GM12878 (cell line): ENCODE measurements around the gene TSPAN16. TPM values are rescaled to one million over a fixed set of nuclear protein-coding genes. Genes with fewer than 3 reads are reported as not detected.

ENCODE experiments used
- ATAC-seq: fragments of 200-7000 bp; cut with Tn5 transposase; 3 replicates; pipeline ENCODE4 v1.9.1; 2020; ENCODE audit warnings: mild to moderate bottlenecking, moderate library complexity
- BruUV-seq: library from RNA; stranded (reverse); fragments of 400-500 nt; replicated peaks from 2 replicates; lab custom pipeline; 2021; lab: Mats Ljungman, UMichigan
- CTCF ChIA-PET: fragments of 300-600 bp; sonication (Branson Sonifier 250); formaldehyde crosslinking; extraction: SDS; loops from one replicate; lab custom pipeline; 2021; ENCODE audit warnings: inconsistent platforms; lab: Yijun Ruan, JAX
- POLR2A ChIA-PET: fragments of 350-600 bp; formaldehyde crosslinking; extraction: SDS; loops from one replicate; lab custom pipeline; 2021; ENCODE audit warnings: inconsistent platforms; lab: Charles Lee
- RAD21 ChIA-PET: fragments of 300-600 bp; sonication (Branson Sonifier 250); formaldehyde crosslinking; loops from one replicate; lab custom pipeline; 2023; ENCODE audit warnings: antibody characterized with exemption; ENCODE audit not compliant: unreplicated experiment; lab: Charles Lee
- SMC1A ChIA-PET: fragments of 300-600 bp; sonication (Branson Sonifier 250); formaldehyde crosslinking; loops from one replicate; lab custom pipeline; 2023; ENCODE audit not compliant: unreplicated experiment, uncharacterized antibody; lab: Charles Lee
- DNase-seq: peaks from one replicate; pipeline ENCODE4 v3.0.0-alpha.2; 2011; ENCODE audit warnings: low read depth, low spot score
- FAIRE-seq: peaks from 3 replicates; lab custom pipeline; 2011; peaks lifted over from hg19 to GRCh38; lab: Jason Lieb, UNC
- H2AFZ ChIP-seq: 2 replicates; pipeline ENCODE4 v1.6.0; 2011; ENCODE audit warnings: low read depth, low read length, control low read depth; ENCODE audit not compliant: control insufficient read depth
- H3K27ac ChIP-seq: 2 replicates; pipeline ENCODE4 v1.5.1; 2011; ENCODE audit warnings: control low read depth; ENCODE audit not compliant: control insufficient read depth, insufficient read depth
- H3K27me3 ChIP-seq, 2 experiments: replicated peaks in 1 of 2; 2 replicates each; pipeline versions ENCODE4 v1.6.0 to v1.6.1; 2011; ENCODE audit warnings: low read length in 1 of 2; ENCODE audit not compliant: control insufficient read depth in 2 of 2, insufficient read depth in 2 of 2
- H3K36me3 ChIP-seq, 2 experiments: 2 replicates each; pipeline ENCODE4 v1.5.1; 2011; ENCODE audit warnings: low read length in 1 of 2; ENCODE audit not compliant: control insufficient read depth in 2 of 2, insufficient read depth in 2 of 2
- H3K4me1 ChIP-seq: 2 replicates; pipeline ENCODE4 v1.6.1; 2011; ENCODE audit warnings: mild to moderate bottlenecking, low read length, moderate library complexity, mixed read lengths; ENCODE audit not compliant: control insufficient read depth, insufficient read depth
- H3K4me2 ChIP-seq: 2 replicates; pipeline ENCODE4 v1.6.0; 2011; ENCODE audit warnings: control low read depth; ENCODE audit not compliant: control insufficient read depth, insufficient read depth
- H3K4me3 ChIP-seq: fragments of 200-600 bp; sonication (generic); 2 replicates; pipeline ENCODE4 v1.5.1; 2016
- H3K79me2 ChIP-seq: 2 replicates; pipeline ENCODE4 v1.6.0; 2011; ENCODE audit warnings: low read length; ENCODE audit not compliant: control insufficient read depth, insufficient read depth
- H3K9ac ChIP-seq: 2 replicates; pipeline ENCODE4 v1.8.0; 2011; ENCODE audit warnings: low read length, control low read depth, mixed read lengths; ENCODE audit not compliant: control insufficient read depth, insufficient read depth
- H3K9me3 ChIP-seq: replicated peaks from 3 replicates; pipeline ENCODE4 v1.5.1; 2011; ENCODE audit warnings: mild to moderate bottlenecking, low read length; ENCODE audit not compliant: control insufficient read depth, insufficient read depth
- H4K20me1 ChIP-seq: 2 replicates; pipeline ENCODE4 v1.6.0; 2011; ENCODE audit not compliant: control insufficient read depth, insufficient read depth
- ESRRA ChIP-seq: IDR thresholded peaks from 2 replicates; pipeline ENCODE4 v1.6.1; 2012; ENCODE audit warnings: mild to moderate bottlenecking, low read length, improper control_type of control experiment
- FOXK2 ChIP-seq: fragments of 450-650 bp; IDR thresholded peaks from 2 replicates; pipeline ENCODE4 v1.6.1; 2017; ENCODE audit warnings: mild to moderate bottlenecking, moderate library complexity
- POLR2AphosphoS5 ChIP-seq: IDR thresholded peaks from 2 replicates; pipeline ENCODE4 v1.6.1; 2011; ENCODE audit warnings: mild to moderate bottlenecking, low read length, inconsistent platforms
- RCOR1 ChIP-seq: conservative IDR thresholded peaks from 2 replicates; pipeline ENCODE4 v1.6.1; 2012; ENCODE audit warnings: low read depth, low read length, improper control_type of control experiment
- SIX5 ChIP-seq: IDR thresholded peaks from 2 replicates; pipeline ENCODE4 v1.6.1; 2011; ENCODE audit warnings: mild to moderate bottlenecking, low read depth, low read length, moderate library complexity; ENCODE audit not compliant: severe bottlenecking
- SRF ChIP-seq, 2 experiments: IDR thresholded peaks; 2 replicates each; pipeline ENCODE4 v1.6.1; 2011; ENCODE audit warnings: low read depth in 2 of 2, low read length in 2 of 2, mild to moderate bottlenecking in 1 of 2, moderate library complexity in 1 of 2
- WGBS: methylation state at CpG from one replicate; pipeline ENCODE4 v1.1.6; 2016; ENCODE audit warnings: low lambda C conversion rate; ENCODE audit not compliant: insufficient replicate concordance, insufficient coverage; ENCODE audit errors: missing lambda C conversion rate; 5-methylcytosine and 5-hydroxymethylcytosine counted together
- in situ Hi-C: fragments of 300-500 bp; cut with MboI; formaldehyde crosslinking; loops from 9 replicates; pipeline ENCODE4 v1.14.3; 2018; ENCODE audit warnings: mixed read lengths
- intact Hi-C: fragments of 100-400 bp; cut with micrococcal nuclease; formaldehyde crosslinking; loops from one replicate; pipeline ENCODE4 v1.14.2; 2022; ENCODE audit not compliant: unreplicated experiment
- polyA plus RNA-seq, 11 experiments: library from polyadenylated mRNA; depleted of rRNA in 4 of 11; unstranded in 6 of 11; stranded (reverse) in 5 of 11; fragments of >200 nt; fragmentation: Nextera tagmentation in 4 of 11; fragmentation: Illumina TruSeq in 1 of 11; extraction: Ambion mirVana in 4 of 11; extraction: Trizol in 1 of 11; gene quantifications; 1 replicate in 1 of 11; 2 replicates in 10 of 11; pipeline versions ENCODE4 v1.2.1 to v1.2.3, GENCODE V29; 2011 to 2016; ENCODE audit warnings: inconsistent platforms in 2 of 11, missing spikeins in 2 of 11, low read depth in 1 of 11
- total RNA-seq, 4 experiments: library from RNA; depleted of rRNA in 3 of 4; stranded (reverse); fragments of >200 nt in 3 of 4; fragmentation: Illumina TruSeq in 1 of 4; extraction: Trizol in 1 of 4; gene quantifications; 2 replicates each; pipeline versions ENCODE4 v1.2.1 to v1.2.3, GENCODE V29; 2013 to 2021
- TF ChIP-seq, protein P1 (sequence below): IDR thresholded peaks from 2 replicates; pipeline ENCODE4 v1.6.1; 2012; ENCODE audit warnings: low read depth, low read length, improper control_type of control experiment

Gene TSPAN16
- total and polyA plus RNA-seq, 10 of the 15 experiments (the other 5 are each of a cell fraction or from before 2014, with no cell fraction given): not detected

DNA sequence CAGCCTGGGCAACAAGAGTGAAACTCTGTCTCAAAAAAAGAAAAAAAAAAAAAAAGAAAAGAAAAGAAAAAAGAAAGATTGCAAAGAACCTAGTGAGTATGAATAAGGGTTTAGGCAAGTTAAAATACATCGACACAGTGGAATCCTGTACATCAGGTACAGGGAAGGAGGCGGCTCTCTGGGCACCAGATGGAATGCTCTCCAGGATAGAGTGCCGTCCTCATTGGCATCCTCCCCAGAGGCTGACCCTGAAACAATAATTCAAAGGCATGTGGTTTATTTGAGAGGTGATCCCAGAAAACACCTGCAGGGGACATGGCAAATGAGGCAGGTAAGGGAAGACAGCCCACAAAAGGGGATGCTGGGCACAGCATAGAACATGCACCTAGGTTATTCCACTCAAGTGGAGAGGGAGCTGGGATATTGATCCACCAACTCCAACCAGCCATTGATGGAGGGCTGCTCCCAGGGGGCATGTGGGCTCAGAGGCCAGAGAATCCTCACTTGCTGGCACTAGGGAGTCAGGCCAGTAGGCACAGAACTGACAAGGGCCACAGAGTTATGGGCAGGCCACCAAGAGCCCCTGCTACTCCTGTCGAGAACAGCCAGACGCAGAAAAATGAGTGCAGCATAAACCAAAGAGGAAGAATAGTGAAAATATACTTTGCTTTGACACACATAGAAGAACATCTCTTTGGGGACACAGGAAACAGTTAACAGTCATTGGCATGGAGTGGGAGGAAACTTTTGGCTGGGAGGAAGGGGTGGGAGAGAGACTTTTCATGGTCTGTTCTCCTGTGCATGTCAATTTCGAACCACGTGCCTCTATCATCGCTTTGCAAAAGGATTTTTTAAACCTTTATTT is 4.2 kb downstream of the TSPAN16 start:
- no TSS peak for BruUV-seq
- ChIA-PET POLR2A (no interaction called here), CTCF (no interaction called here), RAD21 (no interaction called here), SMC1A (no interaction called here)
- intact Hi-C loops (no loop called here), in situ Hi-C loops (loop anchor here (10.0 kb wide), 1 partner anchor 175 kb away; no protein-coding TSS in a partner anchor)
- DNase-seq (no peak), FAIRE-seq (no peak), ATAC-seq (no peak)
- no peaks in the 10 kb centered on the region for H3K4me1 ChIP-seq
- no peak overlapping the region for H3K4me2 ChIP-seq
- no peaks in the 10 kb centered on the region for H3K9me3 ChIP-seq
- no peak overlapping the region for H2AFZ ChIP-seq
- no peak overlapping the region for H3K27ac ChIP-seq
- no peaks in the 10 kb centered on the region for H4K20me1 ChIP-seq
- 84% methylated on average over 8 of the region's 8 CpGs for WGBS
- TF ChIP-seq SIX5: no peak
- TF ChIP-seq SRF (IDR thresholded peaks at IDR 0.05; ENCODE audit: low read depth in 2 of 2, low read length in 2 of 2): no peak
- TF ChIP-seq FOXK2: no peak
- TF ChIP-seq, protein P1, sequence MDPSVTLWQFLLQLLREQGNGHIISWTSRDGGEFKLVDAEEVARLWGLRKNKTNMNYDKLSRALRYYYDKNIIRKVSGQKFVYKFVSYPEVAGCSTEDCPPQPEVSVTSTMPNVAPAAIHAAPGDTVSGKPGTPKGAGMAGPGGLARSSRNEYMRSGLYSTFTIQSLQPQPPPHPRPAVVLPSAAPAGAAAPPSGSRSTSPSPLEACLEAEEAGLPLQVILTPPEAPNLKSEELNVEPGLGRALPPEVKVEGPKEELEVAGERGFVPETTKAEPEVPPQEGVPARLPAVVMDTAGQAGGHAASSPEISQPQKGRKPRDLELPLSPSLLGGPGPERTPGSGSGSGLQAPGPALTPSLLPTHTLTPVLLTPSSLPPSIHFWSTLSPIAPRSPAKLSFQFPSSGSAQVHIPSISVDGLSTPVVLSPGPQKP: no peak
- TF ChIP-seq ESRRA: no peak
- TF ChIP-seq POLR2AphosphoS5: no peak
- no peak for TF ChIP-seq RCOR1
- H3K27me3 ChIP-seq: no peaks in the 10 kb centered on the region
- H3K36me3 ChIP-seq: no peaks in the 10 kb centered on the region
- H3K9ac ChIP-seq: no peak overlapping the region
- H3K4me3 ChIP-seq: no peak overlapping the region
- no peaks in the 10 kb centered on the region for H3K79me2 ChIP-seq
